ENCODE data around the gene UNC119B. TPM values are rescaled to one million over a fixed set of nuclear protein-coding genes. Genes with fewer than 3 reads are reported as not detected.

UNC119B gene
- total RNA-seq, 1 experiment from 2014 or later = 33.8 TPM

DNA sequence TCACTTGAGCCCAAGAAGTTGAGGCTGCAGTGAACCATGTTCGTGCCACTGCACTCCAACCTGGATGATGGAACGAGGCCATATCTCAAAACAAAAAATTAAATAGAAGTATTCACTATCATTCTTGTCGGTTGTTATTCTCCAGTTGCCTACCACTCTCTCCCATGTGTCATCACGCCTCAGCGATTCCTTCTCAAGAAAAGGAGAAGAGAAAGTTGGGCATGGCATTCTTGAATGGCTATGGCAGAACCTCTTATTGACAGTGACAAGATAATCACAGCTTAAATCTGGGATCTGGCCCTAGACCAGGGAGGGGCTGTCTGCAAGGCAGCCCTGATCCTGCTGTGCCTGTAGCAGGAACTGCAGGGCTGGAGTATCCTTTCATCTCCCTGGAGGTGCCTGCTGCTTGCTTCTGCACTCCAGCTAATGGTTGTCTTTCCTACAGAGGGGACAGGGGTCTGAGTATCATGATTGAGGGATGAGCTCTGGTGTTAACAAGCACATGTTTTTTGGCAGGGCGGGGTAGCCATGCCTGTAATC lies 36.1 kb upstream of the UNC119B start:
- CTCF ChIA-PET = interaction anchor here (0.6 to 1.0 kb wide), 2 partner anchors 25 to 348 kb away, joined by 3 read pairs; no protein-coding TSS in a partner anchor

More for the DNA sequence above, 36.1 kb upstream of the UNC119B start:
- BruUV-seq (replicated peaks) = no TSS peak
- Histone ChIP-seq H2AFZ (ENCODE audit: low read depth, low read length, poor library complexity, severe bottlenecking) (no peak overlapping the region), H3K27ac (ENCODE audit: low read depth, low read length) (no peak overlapping the region), H4K20me1 (ENCODE audit: insufficient read depth) (no peaks in the 10 kb centered on the region), H3K27me3 (ENCODE audit: insufficient read depth, low read length) (no peaks in the 10 kb centered on the region), H3K9me2 (ENCODE audit: insufficient read depth) (no peaks in the 10 kb centered on the region), H3K4me3 (replicated peaks in 1 of 2; ENCODE audit: low read depth in 1 of 2, low read length in 2 of 2) (no peak overlapping the region), H3K79me2 (ENCODE audit: insufficient read depth, low read length) (no peaks in the 10 kb centered on the region), H3K4me2 (ENCODE audit: low read length) (no peak overlapping the region), H3K9me3 (ENCODE audit: control insufficient read depth in 1 of 2, insufficient read depth in 1 of 2, low read depth in 1 of 2, low read length in 2 of 2) (no peaks in the 10 kb centered on the region), H3K36me3 (ENCODE audit: control insufficient read depth in 1 of 2, insufficient read depth in 2 of 2, low read length in 2 of 2) (no peaks in the 10 kb centered on the region), H3K4me1 (ENCODE audit: control insufficient read depth in 1 of 2, insufficient read depth in 2 of 2, low read length in 2 of 2) (peaks cover 2 to 39% of the 10 kb centered on the region in 2 experiments; a peak in 3 of 4 replicates), H3K9ac (ENCODE audit: low read length) (no peak overlapping the region)
- POLR2A ChIA-PET = no interaction called here
- DNase-seq (ENCODE audit: low read depth, low spot score) = no peak
- TF ChIP-seq TCF7L2 (IDR thresholded peaks at IDR 0.05; ENCODE audit: borderline replicate concordance, extremely low read depth, insufficient read depth, insufficient read length) (no peak), JUND (IDR thresholded peaks at IDR 0.05) (no peak), SP1 (IDR thresholded peaks at IDR 0.05; ENCODE audit: low read depth) (no peak), RAD21 (IDR thresholded peaks at IDR 0.05; ENCODE audit: low read depth) (no peak), ZNF274 (IDR thresholded peaks at IDR 0.05; ENCODE audit: low read depth, low read length) (no peak), ELF1 (IDR thresholded peaks at IDR 0.05; ENCODE audit: borderline replicate concordance, low read depth) (no peak), YY1 (IDR thresholded peaks at IDR 0.05; ENCODE audit: extremely low read depth, insufficient replicate concordance, low read depth, low read length) (no peak), CBX3 (IDR thresholded peaks at IDR 0.05; ENCODE audit: low read depth) (no peak), FOSL1 (IDR thresholded peaks at IDR 0.05; ENCODE audit: low read depth) (no peak), POLR2A (IDR thresholded peaks at IDR 0.05; ENCODE audit: borderline replicate concordance, extremely low read depth, insufficient read depth, insufficient read length) (no peak)
- TF ChIP-seq, protein P1, sequence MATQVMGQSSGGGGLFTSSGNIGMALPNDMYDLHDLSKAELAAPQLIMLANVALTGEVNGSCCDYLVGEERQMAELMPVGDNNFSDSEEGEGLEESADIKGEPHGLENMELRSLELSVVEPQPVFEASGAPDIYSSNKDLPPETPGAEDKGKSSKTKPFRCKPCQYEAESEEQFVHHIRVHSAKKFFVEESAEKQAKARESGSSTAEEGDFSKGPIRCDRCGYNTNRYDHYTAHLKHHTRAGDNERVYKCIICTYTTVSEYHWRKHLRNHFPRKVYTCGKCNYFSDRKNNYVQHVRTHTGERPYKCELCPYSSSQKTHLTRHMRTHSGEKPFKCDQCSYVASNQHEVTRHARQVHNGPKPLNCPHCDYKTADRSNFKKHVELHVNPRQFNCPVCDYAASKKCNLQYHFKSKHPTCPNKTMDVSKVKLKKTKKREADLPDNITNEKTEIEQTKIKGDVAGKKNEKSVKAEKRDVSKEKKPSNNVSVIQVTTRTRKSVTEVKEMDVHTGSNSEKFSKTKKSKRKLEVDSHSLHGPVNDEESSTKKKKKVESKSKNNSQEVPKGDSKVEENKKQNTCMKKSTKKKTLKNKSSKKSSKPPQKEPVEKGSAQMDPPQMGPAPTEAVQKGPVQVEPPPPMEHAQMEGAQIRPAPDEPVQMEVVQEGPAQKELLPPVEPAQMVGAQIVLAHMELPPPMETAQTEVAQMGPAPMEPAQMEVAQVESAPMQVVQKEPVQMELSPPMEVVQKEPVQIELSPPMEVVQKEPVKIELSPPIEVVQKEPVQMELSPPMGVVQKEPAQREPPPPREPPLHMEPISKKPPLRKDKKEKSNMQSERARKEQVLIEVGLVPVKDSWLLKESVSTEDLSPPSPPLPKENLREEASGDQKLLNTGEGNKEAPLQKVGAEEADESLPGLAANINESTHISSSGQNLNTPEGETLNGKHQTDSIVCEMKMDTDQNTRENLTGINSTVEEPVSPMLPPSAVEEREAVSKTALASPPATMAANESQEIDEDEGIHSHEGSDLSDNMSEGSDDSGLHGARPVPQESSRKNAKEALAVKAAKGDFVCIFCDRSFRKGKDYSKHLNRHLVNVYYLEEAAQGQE (IDR thresholded peaks at IDR 0.05; ENCODE audit: low read depth) = no peak
- TF ChIP-seq, protein P2, sequence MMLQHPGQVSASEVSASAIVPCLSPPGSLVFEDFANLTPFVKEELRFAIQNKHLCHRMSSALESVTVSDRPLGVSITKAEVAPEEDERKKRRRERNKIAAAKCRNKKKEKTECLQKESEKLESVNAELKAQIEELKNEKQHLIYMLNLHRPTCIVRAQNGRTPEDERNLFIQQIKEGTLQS (IDR thresholded peaks at IDR 0.05) = no peak
- TF ChIP-seq, protein P3, sequence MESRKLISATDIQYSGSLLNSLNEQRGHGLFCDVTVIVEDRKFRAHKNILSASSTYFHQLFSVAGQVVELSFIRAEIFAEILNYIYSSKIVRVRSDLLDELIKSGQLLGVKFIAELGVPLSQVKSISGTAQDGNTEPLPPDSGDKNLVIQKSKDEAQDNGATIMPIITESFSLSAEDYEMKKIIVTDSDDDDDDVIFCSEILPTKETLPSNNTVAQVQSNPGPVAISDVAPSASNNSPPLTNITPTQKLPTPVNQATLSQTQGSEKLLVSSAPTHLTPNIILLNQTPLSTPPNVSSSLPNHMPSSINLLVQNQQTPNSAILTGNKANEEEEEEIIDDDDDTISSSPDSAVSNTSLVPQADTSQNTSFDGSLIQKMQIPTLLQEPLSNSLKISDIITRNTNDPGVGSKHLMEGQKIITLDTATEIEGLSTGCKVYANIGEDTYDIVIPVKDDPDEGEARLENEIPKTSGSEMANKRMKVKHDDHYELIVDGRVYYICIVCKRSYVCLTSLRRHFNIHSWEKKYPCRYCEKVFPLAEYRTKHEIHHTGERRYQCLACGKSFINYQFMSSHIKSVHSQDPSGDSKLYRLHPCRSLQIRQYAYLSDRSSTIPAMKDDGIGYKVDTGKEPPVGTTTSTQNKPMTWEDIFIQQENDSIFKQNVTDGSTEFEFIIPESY (IDR thresholded peaks at IDR 0.05; ENCODE audit: extremely low read depth, insufficient replicate concordance, low read length) = no peak
- ATAC-seq = no peak
- RAD21 ChIA-PET (ENCODE audit: low non-redundant PET in 1 of 2, low total read pairs in 2 of 2, uncharacterized antibody in 2 of 2, unreplicated experiment in 2 of 2) = no interaction called here
- intact Hi-C loops (cut with micrococcal nuclease) = no loop called here

Data from HCT116 (cell line).